Kidney epithelial cell (primary cell): ENCODE measurements around the gene DACT3. TPM values are rescaled to one million over a fixed set of nuclear protein-coding genes. Genes with fewer than 3 reads are reported as not detected.

Source experiments
- DNase-seq: peaks from one replicate; pipeline ENCODE4 v3.0.0-alpha.2; 2010; ENCODE audit warnings: low read depth
- H3K27me3 ChIP-seq: 2 replicates; pipeline ENCODE4 v1.6.0; 2011; ENCODE audit warnings: low read length; ENCODE audit not compliant: control insufficient read depth, insufficient read depth
- H3K36me3 ChIP-seq: 2 replicates; pipeline ENCODE4 v1.5.1; 2011; ENCODE audit warnings: low read length; ENCODE audit not compliant: control insufficient read depth, insufficient read depth
- H3K4me3 ChIP-seq: 2 replicates; pipeline ENCODE4 v1.5.1; 2011; ENCODE audit warnings: low read depth, mild to moderate bottlenecking, control low read depth, low read length
- CTCF ChIP-seq: IDR thresholded peaks from 2 replicates; pipeline ENCODE4 v1.5.1; 2011; ENCODE audit warnings: mild to moderate bottlenecking, moderate library complexity, low read length, control low read depth, inconsistent platforms; ENCODE audit not compliant: insufficient read depth, poor library complexity, severe bottlenecking
- total RNA-seq: library from RNA; depleted of rRNA; stranded (reverse); fragments of >200 nt; gene quantifications from 2 replicates; pipeline ENCODE4 v1.2.3, GENCODE V29; 2015

DACT3 gene
- total RNA-seq, 1 donor from 2014 or later: 0.33 TPM

- no peak for TF ChIP-seq CTCF
- no peak overlapping the region for H3K4me3 ChIP-seq
- DNase-seq: no peak
- no peaks in the 10 kb centered on the region for H3K36me3 ChIP-seq
- H3K27me3 ChIP-seq: peaks cover 28% of the 10 kb centered on the region
Observed at GRCh38 chr19:46644720-46645119, 16.3 kb downstream of the DACT3 start.

GRCh38 chr19:46640656-46641055, 20.3 kb downstream of the DACT3 start:
- H3K27me3 ChIP-seq: peaks cover 43% of the 10 kb centered on the region
- TF ChIP-seq CTCF: no peak

GRCh38 chr19:46639358-46640182, 21.4 kb downstream of the DACT3 start:
- no peak for DNase-seq
- H3K36me3 ChIP-seq: no peaks in the 10 kb centered on the region
- no peak for TF ChIP-seq CTCF
- H3K4me3 ChIP-seq: peak overlapping the region; percentile 12
- peaks cover 50% of the 10 kb centered on the region for H3K27me3 ChIP-seq

More at GRCh38 chr19:46640656-46641055, 20.3 kb downstream of the DACT3 start:
- H3K4me3 ChIP-seq: no peak overlapping the region
- no peak for DNase-seq
- H3K36me3 ChIP-seq: no peaks in the 10 kb centered on the region

GRCh38 chr19:46637224-46637623, 23.8 kb downstream of the DACT3 start:
- Histone ChIP-seq H3K27me3 (peaks cover 66% of the 10 kb centered on the region), H3K36me3 (no peaks in the 10 kb centered on the region), H3K4me3 (no peak overlapping the region)
- no peak for DNase-seq
- no peak for TF ChIP-seq CTCF

- TF ChIP-seq CTCF: no peak
- no peaks in the 10 kb centered on the region for H3K36me3 ChIP-seq
- no peak within 1 kb of the TSS for H3K4me3 ChIP-seq
- no peak for DNase-seq
- H3K27me3 ChIP-seq: peaks cover 68% of the 10 kb centered on the region
Observed at GRCh38 chr19:46635920-46636761, 24.8 kb downstream of the DACT3 start, which contains the start of gene GNG8. Gene GNG8 (minus strand): TSS chr19:46636202. CDS start chr19:46634682, 1,520 bp downstream.
